ENCODE data around the gene TTR. TPM values are rescaled to one million over a fixed set of nuclear protein-coding genes. Genes with fewer than 3 reads are reported as not detected.

Gene TTR
- total RNA-seq, 2 experiments from 2014 or later, result not detected

- ChIA-PET CTCF (no interaction called here), POLR2A (no interaction called here)
- Histone ChIP-seq H3K9me3 (ENCODE audit: control insufficient read depth in 1 of 2, insufficient read depth in 1 of 2, low read length in 2 of 2) (no peaks in the 10 kb centered on the region), H3K4me3 (ENCODE audit: low read length) (no peak overlapping the region), H3K36me3 (ENCODE audit: insufficient read depth, low read length) (no peaks in the 10 kb centered on the region), H3K4me1 (ENCODE audit: insufficient read depth, low read length) (no peaks in the 10 kb centered on the region), H3K27me3 (ENCODE audit: control insufficient read depth in 1 of 2, insufficient read depth in 2 of 2, low read length in 2 of 2) (no peaks in the 10 kb centered on the region), H3K27ac (ENCODE audit: low read depth in 1 of 2, low read length in 2 of 2) (no peak overlapping the region)
- Mint-ChIP-seq H3K36me3 (ENCODE audit: low read depth) (no peaks in the 10 kb centered on the region), H3K27ac (no peak overlapping the region), H3K4me1 (ENCODE audit: low read depth) (no peaks in the 10 kb centered on the region), H3K9me3 (no peaks in the 10 kb centered on the region), H3K27me3 (peaks cover 7% of the 10 kb centered on the region), H3K4me3 (no peak overlapping the region)
- no peak for TF ChIP-seq CTCF (IDR thresholded peaks at IDR 0.05)
- DNase-seq, result no peak
- no peak for ATAC-seq (ENCODE audit: poor library complexity)
- intact Hi-C loops (cut with DNase I, micrococcal nuclease), result no loop called here
Observed at GRCh38 chr18:31616586-31616985, 24.9 kb downstream of the TTR start.

- intact Hi-C loops (cut with DNase I, micrococcal nuclease), result no loop called here
- no peaks in the 10 kb centered on the region for H3K9me3 Mint-ChIP-seq
- no peak for TF ChIP-seq CTCF (IDR thresholded peaks at IDR 0.05)
- Histone ChIP-seq H3K27me3 (ENCODE audit: control insufficient read depth in 1 of 2, insufficient read depth in 2 of 2, low read length in 2 of 2) (no peaks in the 10 kb centered on the region), H3K27ac (ENCODE audit: low read depth in 1 of 2, low read length in 2 of 2) (no peak overlapping the region), H3K4me3 (ENCODE audit: low read length) (no peak overlapping the region), H3K36me3 (ENCODE audit: insufficient read depth, low read length) (no peaks in the 10 kb centered on the region), H3K9me3 (ENCODE audit: control insufficient read depth in 1 of 2, insufficient read depth in 1 of 2, low read length in 2 of 2) (no peaks in the 10 kb centered on the region), H3K4me1 (ENCODE audit: insufficient read depth, low read length) (no peaks in the 10 kb centered on the region)
- no peak overlapping the region for H3K4me3 Mint-ChIP-seq
- no peak overlapping the region for H3K27ac Mint-ChIP-seq
- H3K36me3 Mint-ChIP-seq (ENCODE audit: low read depth), result no peaks in the 10 kb centered on the region
- POLR2A ChIA-PET, result no interaction called here
- no peaks in the 10 kb centered on the region for H3K4me1 Mint-ChIP-seq (ENCODE audit: low read depth)
- no peak for DNase-seq
- ATAC-seq (ENCODE audit: poor library complexity), result no peak
- peaks cover 7% of the 10 kb centered on the region for H3K27me3 Mint-ChIP-seq
- CTCF ChIA-PET, result no interaction called here
Observed at GRCh38 chr18:31617031-31617717, 25.5 kb downstream of the TTR start.

- Histone ChIP-seq H3K4me1 (ENCODE audit: insufficient read depth, low read length) (no peaks in the 10 kb centered on the region), H3K27me3 (ENCODE audit: control insufficient read depth in 1 of 2, insufficient read depth in 2 of 2, low read length in 2 of 2) (no peaks in the 10 kb centered on the region), H3K9me3 (ENCODE audit: control insufficient read depth in 1 of 2, insufficient read depth in 1 of 2, low read length in 2 of 2) (no peaks in the 10 kb centered on the region), H3K27ac (ENCODE audit: low read depth in 1 of 2, low read length in 2 of 2) (no peak overlapping the region), H3K36me3 (ENCODE audit: insufficient read depth, low read length) (no peaks in the 10 kb centered on the region), H3K4me3 (ENCODE audit: low read length) (no peak overlapping the region)
- TF ChIP-seq CTCF (IDR thresholded peaks at IDR 0.05), result no peak
- no peak for DNase-seq
- no peaks in the 10 kb centered on the region for H3K9me3 Mint-ChIP-seq
- no peaks in the 10 kb centered on the region for H3K36me3 Mint-ChIP-seq (ENCODE audit: low read depth)
- no peaks in the 10 kb centered on the region for H3K4me1 Mint-ChIP-seq (ENCODE audit: low read depth)
- H3K27me3 Mint-ChIP-seq, result peaks cover 7% of the 10 kb centered on the region
- H3K4me3 Mint-ChIP-seq, result no peak overlapping the region
- intact Hi-C loops (cut with DNase I, micrococcal nuclease), result no loop called here
- ChIA-PET CTCF (no interaction called here), POLR2A (no interaction called here)
- no peak for ATAC-seq (ENCODE audit: poor library complexity)
- no peak overlapping the region for H3K27ac Mint-ChIP-seq
Observed at GRCh38 chr18:31618801-31619200, 27.1 kb downstream of the TTR start.
